ENCODE measurements around the gene EPAS1.

Gene EPAS1

GRCh38 chr2:46274586-46274985 lies 22.6 kb upstream of the EPAS1 start:
- DNase-seq: no peak

- no peak for DNase-seq
Observed at GRCh38 chr2:46275995-46276394, 21.2 kb upstream of the EPAS1 start.

GRCh38 chr2:46276642-46277041 lies 20.6 kb upstream of the EPAS1 start:
- peak; percentile 53 for DNase-seq

DNA sequence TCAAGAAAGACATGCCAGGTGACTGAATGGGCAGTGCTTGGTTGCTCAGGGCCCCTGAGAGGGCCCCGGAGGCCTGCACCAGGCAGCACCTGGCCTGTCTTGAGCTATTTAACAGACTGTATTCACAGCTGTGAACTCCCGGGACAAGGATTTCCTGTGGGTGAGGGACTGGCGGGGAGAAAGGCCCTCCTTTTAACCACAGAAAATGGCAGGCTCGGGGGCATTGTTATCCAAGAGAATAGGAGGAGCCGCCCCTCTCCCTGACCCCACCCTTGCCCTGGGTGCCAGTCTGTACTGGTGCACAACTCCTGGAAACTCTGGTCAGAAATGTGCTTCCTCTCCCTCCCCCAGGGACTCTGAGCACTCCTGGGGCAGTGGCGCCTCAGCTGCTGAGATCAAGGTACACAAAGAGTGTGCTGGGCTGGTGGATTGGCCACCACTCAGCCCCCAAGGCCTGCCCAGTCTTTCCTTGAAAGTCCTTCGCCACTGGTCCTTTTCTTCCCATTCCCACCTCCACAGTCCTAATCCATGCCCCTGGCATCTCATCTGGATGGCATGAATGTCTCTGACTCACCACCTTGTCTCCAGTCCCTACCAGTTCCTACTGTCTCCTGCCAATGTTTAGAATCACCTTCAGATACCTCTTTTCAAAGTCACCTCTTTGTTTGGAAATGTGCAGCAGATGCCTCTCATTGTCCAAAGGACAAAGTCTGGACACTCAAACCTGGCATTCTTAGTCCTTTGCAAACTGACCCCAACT lies 19.6 kb upstream of the EPAS1 start:
- peak; percentile 56 for DNase-seq

DNA sequence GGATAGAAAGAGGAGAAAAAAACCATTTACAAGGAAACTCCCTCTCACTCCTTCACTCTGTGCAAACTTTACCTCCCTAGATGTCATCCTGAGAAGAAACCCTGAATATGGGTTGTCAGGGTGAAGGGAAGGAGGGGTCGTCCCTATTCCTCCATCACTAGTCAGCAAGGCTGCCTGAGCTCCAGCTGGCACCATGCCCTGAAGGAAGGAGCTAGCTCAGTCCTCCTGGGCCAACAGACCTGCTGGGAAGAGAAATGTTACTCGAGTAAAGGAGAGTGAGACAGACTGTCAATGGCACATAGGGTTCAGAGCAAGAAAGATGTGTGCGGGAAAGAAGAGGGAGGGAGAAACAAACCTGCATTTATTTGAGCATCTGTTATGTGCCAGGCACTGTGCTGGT lies 18.3 kb upstream of the EPAS1 start:
- DNase-seq: peak; percentile 25

DNA sequence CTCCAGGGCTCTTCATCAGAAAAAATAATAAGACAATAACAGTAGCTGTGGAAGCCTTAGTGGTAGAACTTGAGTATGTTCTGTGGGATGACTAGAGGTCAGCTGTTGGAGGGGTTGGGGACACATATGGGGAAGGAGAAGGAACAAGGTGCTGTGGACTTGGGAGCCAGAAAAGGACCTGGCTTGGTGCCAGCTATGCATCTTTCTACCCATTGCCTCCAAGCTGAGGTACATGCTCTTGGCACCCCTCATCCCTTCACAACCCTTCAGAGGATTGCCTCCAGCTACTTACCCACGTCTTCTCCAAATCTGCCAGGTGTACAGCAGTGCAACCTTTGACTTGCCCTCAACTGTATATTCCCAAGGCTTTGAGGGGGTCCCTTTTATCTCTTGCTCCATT lies 15.3 kb upstream of the EPAS1 start:
- no peak for DNase-seq

DNA sequence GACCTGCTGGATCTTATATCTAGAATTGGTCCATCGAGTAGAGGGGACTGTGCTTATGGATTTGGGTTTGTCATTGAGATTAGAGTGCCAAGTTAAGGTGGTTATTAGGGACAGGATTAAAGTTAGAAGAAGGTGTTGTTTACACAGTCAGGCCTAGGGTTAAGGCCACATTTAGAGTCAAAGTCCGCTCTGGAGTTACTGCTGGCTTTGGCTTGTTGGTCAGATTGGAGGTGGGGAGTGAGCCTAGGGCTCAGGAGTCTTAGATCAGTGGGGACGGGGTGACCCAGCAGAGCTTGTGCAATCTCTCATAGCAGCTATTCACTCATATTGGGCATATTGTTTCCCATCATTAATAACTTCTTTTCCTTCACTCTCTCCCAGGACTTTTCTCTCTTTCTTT lies 13.5 kb upstream of the EPAS1 start:
- DNase-seq: no peak

DNA sequence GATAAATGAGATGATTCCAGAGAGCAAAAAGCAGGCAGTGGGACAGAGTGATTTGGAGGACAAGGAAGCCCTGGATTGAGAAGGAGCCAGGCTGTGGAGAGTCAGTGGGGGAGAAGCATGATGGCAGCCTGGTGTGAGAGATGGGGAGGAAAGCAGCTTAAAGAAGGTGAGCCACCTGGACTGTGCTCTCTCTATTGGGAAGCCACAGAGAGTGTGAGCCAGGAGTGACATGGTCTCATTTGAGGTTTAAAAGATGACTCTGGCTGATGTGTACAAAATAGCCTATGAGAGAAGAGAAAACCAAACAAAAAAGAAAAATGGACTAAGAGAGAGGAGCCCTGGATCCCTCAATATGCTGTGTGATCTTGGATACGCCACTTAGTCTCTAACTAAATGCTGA lies 12.9 kb upstream of the EPAS1 start:
- DNase-seq: no peak

- DNase-seq: no peak
Observed at GRCh38 chr2:46284796-46285195, 12.4 kb upstream of the EPAS1 start.

GRCh38 chr2:46286715-46287114 lies 10.5 kb upstream of the EPAS1 start:
- peak; percentile 68 for DNase-seq

GRCh38 chr2:46290078-46290477 lies 7.1 kb upstream of the EPAS1 start:
- DNase-seq: no peak

GRCh38 chr2:46293466-46293865 lies 3.7 kb upstream of the EPAS1 start:
- DNase-seq: no peak

DNA sequence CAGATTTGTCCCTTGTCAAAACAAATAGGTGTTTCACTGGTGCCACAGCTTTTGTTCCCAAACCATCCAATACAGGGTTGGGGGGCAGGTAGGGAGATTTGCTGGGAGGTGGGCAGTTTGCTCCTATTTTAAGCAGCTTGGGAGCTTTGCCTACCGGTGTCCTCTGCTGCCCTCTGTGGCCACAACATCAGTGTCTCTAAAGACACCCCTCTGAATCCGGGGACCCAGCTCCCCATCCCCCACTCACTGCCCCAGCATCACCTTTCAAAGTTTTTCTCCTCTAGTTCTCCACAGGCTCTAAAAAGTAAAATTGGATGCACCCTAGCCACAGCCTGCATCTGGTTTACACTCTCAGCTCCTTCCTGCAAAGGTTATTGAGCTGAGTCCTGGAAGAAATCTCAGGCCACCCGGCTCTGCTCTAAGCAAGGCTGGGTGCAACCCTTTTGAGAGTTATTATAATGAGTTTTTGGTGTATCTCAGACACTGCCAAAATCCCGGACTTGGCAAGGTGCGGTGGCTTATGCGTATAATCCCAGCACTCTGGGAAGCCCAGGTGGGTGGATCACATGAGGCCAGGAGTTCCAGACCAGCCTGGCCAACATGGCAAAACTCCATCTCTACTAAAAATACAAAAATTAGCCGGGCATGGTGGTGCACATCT lies 2.9 kb upstream of the EPAS1 start:
- DNase-seq: peak; percentile 67

DNA sequence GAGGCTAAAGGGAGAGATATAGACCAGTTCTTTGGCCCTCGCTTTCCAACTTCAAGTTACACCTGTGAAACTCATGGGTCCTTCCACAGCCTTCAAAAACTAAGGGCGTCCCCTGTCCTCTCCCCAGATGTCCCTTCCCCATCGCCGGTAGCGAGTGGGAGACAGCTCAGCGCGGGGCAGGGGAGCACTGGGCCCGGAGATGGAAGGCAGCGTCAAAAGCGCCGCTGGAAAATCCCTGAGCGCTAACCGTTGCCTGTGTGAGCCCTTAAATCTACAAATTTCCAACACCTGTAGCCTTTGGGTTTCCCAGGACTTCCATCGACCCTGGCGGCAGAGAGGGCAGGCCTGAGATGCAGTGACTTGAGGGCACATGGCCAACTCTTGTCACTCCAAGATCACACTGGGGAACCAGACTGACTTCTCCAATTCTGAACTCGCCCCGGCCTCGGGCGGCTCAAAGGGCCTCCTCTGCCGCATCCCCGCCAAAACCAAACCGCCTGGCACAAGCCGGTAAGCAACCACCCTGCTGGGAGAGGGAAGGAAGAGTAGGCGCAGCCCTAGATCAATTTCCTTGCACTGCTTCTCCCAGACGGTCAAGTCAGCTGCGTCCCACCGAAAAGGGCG lies 879 bp upstream of the EPAS1 start:
- DNase-seq: peak; percentile 69

DNA sequence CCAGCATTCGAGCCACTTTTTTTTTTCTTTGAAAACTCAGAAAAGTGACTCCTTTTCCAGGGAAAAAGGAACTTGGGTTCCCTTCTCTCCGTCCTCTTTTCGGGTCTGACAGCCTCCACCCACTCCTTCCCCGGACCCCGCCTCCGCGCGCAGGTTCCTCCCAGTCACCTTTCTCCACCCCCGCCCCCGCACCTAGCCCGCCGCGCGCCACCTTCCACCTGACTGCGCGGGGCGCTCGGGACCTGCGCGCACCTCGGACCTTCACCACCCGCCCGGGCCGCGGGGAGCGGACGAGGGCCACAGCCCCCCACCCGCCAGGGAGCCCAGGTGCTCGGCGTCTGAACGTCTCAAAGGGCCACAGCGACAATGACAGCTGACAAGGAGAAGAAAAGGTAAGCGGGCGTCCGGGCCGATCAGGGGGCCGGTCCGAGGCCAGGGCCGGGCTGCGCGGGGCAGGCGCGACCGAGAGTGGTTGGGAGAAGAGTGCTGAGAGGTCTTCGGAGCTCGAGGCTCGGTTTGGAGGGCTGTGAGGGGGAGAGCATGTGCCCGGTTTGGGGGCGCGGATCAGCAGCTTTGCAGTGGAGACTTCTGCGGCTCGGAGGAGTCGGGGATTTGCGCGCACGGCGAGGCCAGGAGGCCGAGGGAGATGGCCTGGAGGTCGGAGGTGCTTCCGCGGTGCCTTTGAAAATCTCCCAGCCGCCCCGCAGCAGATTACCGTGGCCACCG lies 502 bp downstream of the EPAS1 start:
- DNase-seq: peak; percentile 91

GRCh38 chr2:46298272-46298521 lies 990 bp downstream of the EPAS1 start:
- no peak for DNase-seq

- peak; percentile 79 for DNase-seq
Observed at GRCh38 chr2:46298522-46299353, 1.5 kb downstream of the EPAS1 start.

DNA sequence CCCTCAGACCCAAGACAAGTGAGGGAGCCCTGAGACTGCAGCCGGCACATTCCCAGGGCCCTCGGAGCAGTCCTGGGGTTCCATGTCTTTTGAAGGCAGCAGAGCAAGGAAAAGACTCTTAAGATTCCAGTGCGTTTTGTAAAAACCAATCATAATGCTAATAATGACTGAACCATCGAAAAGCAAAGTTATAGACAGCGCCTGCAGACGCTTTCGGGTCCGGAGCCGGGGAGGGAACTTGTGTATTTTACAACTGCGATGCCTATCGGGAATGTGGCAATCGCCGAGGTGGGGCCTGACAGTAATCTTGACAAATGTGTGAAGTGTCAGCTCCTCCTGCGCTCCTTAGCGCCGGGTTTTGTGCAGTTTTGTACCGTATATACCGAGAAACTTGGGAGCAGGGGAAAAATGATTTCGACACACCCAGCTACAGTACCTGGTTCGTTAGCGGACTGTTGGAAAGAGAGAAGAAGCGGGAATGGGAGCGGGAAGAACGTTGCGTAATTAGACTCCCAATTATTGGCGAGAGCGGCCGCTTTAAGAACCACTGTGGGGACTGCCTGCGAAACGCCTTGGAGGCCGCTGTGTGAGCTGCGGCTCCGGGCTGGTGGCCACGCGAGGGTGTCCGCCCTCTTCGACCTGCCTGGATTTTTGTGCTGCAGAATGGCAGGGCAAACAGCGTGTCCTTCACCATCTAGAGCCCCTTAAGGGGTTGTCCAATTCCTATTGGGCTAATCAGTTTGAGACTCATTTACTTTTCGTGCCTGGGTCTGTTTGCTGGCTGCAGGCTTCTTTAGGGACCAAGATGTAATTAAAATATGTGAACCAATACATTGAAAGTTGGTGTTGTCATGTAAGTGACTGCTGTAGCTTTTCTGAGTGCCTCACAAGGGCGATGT lies 2.4 kb downstream of the EPAS1 start:
- peak; percentile 57 for DNase-seq

DNA sequence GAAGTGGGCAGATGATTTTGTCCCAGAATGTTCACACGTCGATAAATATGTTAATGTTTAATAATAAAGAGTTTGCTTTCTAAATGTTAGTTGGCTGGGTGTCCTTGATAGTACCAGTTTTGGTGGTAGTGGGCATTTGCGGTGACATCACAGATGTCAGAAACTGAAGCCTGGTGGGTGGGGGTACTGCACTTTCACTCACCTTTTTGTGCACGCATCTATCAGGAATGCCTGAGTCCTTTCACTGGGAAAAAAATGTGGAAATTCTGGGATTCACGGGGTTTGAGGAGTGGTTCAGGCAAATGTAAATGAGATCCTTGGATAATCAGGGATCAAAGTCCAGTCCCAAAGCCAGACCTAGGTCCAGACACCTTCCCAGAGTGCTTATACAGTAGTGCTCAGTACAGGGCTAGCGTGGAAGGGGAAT lies 3.2 kb downstream of the EPAS1 start:
- no peak for DNase-seq

DNA sequence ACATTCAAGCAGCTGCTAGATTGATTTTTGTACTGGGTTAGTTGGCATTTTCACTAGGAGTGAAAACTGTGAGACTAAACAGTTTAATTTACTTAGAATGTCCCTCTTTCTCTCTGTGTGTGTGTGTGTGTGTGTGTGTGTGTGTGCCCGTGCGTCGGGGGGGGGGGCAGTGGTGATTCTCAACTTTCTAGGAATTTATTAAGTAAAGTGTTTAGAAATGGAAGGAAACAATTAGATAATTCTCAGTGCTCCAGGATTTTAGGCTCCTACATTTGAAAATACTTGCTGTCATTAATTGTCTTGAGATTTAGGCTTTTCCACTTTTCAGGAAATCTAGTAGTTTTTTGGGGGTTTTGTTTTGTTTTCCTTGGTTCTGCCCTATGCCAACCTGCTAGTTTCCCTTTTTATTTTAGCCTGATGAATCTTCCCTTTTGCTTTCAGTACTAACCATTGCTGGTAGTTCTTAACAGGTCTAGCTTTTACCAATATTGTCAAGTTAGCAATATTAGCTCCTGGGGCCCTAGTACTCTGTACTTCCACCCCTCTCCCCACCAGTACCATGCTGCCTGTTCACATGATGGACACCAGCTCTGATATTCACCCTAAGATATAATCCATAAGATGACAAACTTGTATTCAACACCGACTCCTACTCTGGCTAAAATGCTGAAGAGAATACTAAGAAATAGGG lies 4.9 kb downstream of the EPAS1 start:
- DNase-seq: no peak

DNA sequence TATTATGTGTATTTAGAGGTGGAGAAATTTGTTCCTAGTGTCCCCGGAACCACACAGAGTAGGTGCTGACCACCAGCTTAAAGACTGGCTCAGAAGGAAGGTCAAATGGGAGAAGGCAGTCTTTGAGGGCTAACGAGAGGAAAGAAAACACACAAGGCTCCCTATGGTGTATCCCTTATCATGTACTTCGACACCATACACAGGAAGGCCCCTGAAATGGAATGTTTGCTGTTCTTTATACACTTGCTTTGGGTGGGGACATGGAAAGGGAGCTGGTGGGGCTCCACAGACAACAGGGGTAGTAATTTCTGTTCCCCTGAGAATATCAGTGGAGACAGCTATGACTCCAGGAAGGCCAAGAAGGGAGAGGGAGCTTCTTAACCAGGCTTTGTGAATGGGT lies 6.0 kb downstream of the EPAS1 start:
- DNase-seq: no peak
